ENCODE results near the gene MTURN. TPM values are rescaled to one million over a fixed set of nuclear protein-coding genes. Genes with fewer than 3 reads are reported as not detected.

Gene MTURN
- total RNA-seq, 1 donor from 2014 or later, result 21.3 TPM

DNA sequence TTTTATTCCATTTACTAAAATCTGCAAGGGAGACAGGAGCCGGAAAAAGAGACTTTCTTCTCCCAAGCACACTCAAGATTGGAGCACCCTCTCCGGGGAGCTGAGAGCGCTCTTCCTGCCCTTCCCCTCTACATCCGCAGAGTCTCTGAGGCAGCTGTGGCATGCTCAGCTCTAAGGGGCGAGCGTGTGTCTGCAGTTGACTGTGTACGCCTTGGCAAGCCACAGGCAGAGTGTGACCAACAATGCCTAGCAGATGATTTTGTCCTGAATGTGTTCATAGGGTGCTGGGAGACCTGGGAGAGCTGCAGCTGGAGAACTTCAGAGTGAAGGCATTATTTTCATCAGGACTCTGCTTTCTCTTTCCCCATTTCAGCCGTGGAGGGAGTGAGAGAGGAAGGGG lies 20.7 kb downstream of the MTURN start:
- intact Hi-C loops (cut with micrococcal nuclease), result no loop called here
- TF ChIP-seq, protein P1, sequence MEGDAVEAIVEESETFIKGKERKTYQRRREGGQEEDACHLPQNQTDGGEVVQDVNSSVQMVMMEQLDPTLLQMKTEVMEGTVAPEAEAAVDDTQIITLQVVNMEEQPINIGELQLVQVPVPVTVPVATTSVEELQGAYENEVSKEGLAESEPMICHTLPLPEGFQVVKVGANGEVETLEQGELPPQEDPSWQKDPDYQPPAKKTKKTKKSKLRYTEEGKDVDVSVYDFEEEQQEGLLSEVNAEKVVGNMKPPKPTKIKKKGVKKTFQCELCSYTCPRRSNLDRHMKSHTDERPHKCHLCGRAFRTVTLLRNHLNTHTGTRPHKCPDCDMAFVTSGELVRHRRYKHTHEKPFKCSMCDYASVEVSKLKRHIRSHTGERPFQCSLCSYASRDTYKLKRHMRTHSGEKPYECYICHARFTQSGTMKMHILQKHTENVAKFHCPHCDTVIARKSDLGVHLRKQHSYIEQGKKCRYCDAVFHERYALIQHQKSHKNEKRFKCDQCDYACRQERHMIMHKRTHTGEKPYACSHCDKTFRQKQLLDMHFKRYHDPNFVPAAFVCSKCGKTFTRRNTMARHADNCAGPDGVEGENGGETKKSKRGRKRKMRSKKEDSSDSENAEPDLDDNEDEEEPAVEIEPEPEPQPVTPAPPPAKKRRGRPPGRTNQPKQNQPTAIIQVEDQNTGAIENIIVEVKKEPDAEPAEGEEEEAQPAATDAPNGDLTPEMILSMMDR (IDR thresholded peaks at IDR 0.05; ENCODE audit: borderline replicate concordance), result no peak
- H3K36me3 ChIP-seq, result peaks cover 36% of the 10 kb centered on the region

DNA sequence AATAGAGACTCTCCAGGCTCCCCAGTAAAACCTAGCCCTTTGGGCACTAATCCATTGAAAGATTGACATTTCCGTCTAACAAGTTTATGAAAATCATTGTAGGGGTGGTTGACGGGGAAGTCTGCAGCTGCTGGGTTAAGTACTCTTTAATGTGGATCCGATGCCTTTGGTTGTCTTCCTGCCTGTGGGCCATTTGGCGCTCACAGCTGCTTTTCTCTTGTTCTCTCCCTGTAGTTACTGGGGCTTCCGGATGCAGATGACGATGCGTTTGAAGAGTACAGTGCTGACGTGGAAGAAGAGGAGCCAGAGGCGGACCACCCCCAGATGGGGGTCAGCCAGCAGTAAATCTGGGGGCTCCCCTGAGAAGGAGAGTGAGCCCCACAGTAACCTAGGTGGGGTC lies 22.4 kb downstream of the MTURN start:
- TF ChIP-seq, protein P1 (IDR thresholded peaks at IDR 0.05; ENCODE audit: borderline replicate concordance), result no peak
- Histone ChIP-seq H3K27ac (replicated peaks) (no peak overlapping the region), H3K36me3 (peaks cover 25% of the 10 kb centered on the region), H3K4me1 (peaks cover 10% of the 10 kb centered on the region), H3K4me3 (no peak overlapping the region), H3K27me3 (ENCODE audit: low read depth) (no peaks in the 10 kb centered on the region), H3K9me3 (replicated peaks) (no peaks in the 10 kb centered on the region)
- DNase-seq, result no peak
- intact Hi-C loops (cut with micrococcal nuclease), result no loop called here

More for the DNA sequence above, 20.7 kb downstream of the MTURN start:
- Histone ChIP-seq H3K4me1 (peaks cover 13% of the 10 kb centered on the region), H3K27ac (replicated peaks) (no peak overlapping the region), H3K4me3 (no peak overlapping the region), H3K9me3 (replicated peaks) (no peaks in the 10 kb centered on the region), H3K27me3 (ENCODE audit: low read depth) (no peaks in the 10 kb centered on the region)
- no peak for DNase-seq

DNA sequence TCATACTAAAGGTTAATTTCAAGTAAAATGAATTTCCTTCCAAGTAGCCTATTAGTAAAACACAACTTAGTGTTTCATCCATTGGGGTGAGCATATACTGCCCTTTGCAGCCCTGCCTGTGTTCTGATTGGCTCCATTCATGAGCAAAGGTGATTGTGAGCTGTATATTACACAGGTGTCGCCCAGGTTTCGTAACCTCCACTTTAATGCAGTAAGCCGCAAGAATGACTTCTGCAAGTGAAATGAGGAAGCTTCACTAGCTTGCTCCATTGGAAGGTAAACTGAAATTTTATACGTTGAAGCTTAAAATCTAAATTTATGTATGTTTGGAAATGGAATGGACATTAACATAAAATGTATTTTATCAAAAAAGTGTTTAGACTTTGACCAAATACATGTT lies 24.4 kb downstream of the MTURN start:
- Histone ChIP-seq H3K9me3 (replicated peaks) (no peaks in the 10 kb centered on the region), H3K4me1 (peaks cover 28% of the 10 kb centered on the region), H3K36me3 (peaks cover 9% of the 10 kb centered on the region), H3K27ac (replicated peaks) (no peak overlapping the region), H3K4me3 (no peak overlapping the region), H3K27me3 (ENCODE audit: low read depth) (no peaks in the 10 kb centered on the region)
- DNase-seq, result no peak
- intact Hi-C loops (cut with micrococcal nuclease), result no loop called here
- TF ChIP-seq, protein P1 (IDR thresholded peaks at IDR 0.05; ENCODE audit: borderline replicate concordance), result no peak

DNA sequence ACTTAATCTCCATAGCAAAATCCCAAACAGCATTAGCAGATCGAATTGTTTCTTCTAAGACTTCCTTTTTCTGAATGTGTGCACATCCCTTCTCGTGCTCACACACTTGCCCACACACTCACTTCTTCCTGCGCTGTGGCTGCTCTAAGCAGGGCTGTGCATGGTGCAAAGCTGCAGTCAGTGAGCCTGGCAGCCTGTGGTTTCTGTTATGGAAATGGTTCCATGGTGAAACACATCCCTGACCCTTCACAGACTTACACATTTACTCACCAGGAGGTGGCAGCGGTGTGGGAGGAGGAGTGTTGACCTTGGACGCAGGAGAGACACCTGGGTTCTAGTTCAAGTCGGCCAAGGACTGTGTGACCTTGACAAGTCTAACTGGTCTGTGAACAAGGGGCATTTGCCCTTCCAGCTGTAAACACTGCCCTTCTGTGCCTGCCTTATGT lies 24.9 kb downstream of the MTURN start:
- H3K9me3 ChIP-seq (replicated peaks), result no peaks in the 10 kb centered on the region
- TF ChIP-seq, protein P1 (IDR thresholded peaks at IDR 0.05; ENCODE audit: borderline replicate concordance), result peak; percentile 17
- no peak overlapping the region for H3K4me3 ChIP-seq
- H3K27ac ChIP-seq (replicated peaks), result peak overlapping the region; percentile 36
- H3K27me3 ChIP-seq (ENCODE audit: low read depth), result no peaks in the 10 kb centered on the region
- no peak for DNase-seq
- peaks cover 32% of the 10 kb centered on the region for H3K4me1 ChIP-seq
- intact Hi-C loops (cut with micrococcal nuclease), result loop anchor here (10.0 kb wide), 1 partner anchor 115 kb away; no protein-coding TSS in a partner anchor
- peaks cover 9% of the 10 kb centered on the region for H3K36me3 ChIP-seq

DNA sequence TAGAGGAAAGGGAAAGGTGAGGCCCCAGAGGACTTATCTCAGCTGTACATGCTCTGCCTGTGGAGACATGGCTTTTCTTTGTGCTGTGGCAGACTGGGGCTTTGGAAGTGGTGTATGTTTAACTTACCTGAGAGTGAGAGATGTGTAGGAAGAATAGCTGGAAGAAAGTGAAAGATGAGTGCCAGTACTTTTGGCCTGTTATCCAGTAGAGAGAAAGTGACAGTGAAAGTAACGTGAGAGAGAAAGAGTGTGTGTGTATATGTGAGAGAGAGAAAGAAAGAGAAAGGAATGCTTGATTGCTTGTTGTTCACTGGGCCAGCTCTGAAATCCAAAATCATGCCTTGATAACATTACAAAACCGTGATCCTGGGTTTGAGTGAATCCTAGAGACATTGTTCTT lies 25.5 kb downstream of the MTURN start:
- Histone ChIP-seq H3K36me3 (peaks cover 9% of the 10 kb centered on the region), H3K9me3 (replicated peaks) (no peaks in the 10 kb centered on the region), H3K4me3 (no peak overlapping the region), H3K27me3 (ENCODE audit: low read depth) (no peaks in the 10 kb centered on the region), H3K27ac (replicated peaks) (no peak overlapping the region), H3K4me1 (peaks cover 38% of the 10 kb centered on the region)
- no peak for DNase-seq
- intact Hi-C loops (cut with micrococcal nuclease), result loop anchor here (10.0 kb wide), 1 partner anchor 114 kb away; no protein-coding TSS in a partner anchor
- TF ChIP-seq, protein P1 (IDR thresholded peaks at IDR 0.05; ENCODE audit: borderline replicate concordance), result no peak
